Pancreas (tissue), 10 donors: ENCODE data around the gene LRRC47. TPM values are rescaled to one million over a fixed set of nuclear protein-coding genes. Genes with fewer than 3 reads are reported as not detected.

Experiments used
- ATAC-seq, 4 donors: fragments of 200-7000 bp; cut with Tn5 transposase; one replicate each; pipeline versions ENCODE4 v1.8.0 to v1.9.1; 2020; ENCODE audit warnings: mild to moderate bottlenecking in 4 of 4, moderate library complexity in 4 of 4
- DNase-seq, 6 donors: peaks; one replicate each; pipeline ENCODE4 v3.0.0-alpha.2; 2020
- FAIRE-seq: peaks from 2 replicates; lab custom pipeline; 2012; peaks lifted over from hg19 to GRCh38; lab: Jason Lieb, UNC
- H3K27ac ChIP-seq, 4 donors: fragments of 200-600 bp; sonication (generic); 1 replicate in 3 of 4; 2 replicates in 1 of 4; pipeline versions ENCODE4 v1.5.0 to v1.8.0; 2020
- H3K27me3 ChIP-seq, 4 donors: fragments of 200-600 bp; one replicate each; pipeline ENCODE4 v1.8.0; 2021
- H3K36me3 ChIP-seq, 3 donors: fragments of 200-600 bp; sonication (generic) in 1 of 3; one replicate each; pipeline versions ENCODE4 v1.5.0 to v1.8.0; 2020 to 2021
- H3K4me1 ChIP-seq, 3 donors: fragments of 200-600 bp; one replicate each; pipeline ENCODE4 v1.8.0; 2021
- H3K4me3 ChIP-seq, 4 donors: fragments of 200-600 bp; sonication (generic) in 2 of 4; one replicate each; pipeline versions ENCODE4 v1.5.0 to v1.8.0; 2020 to 2021
- H3K9me3 ChIP-seq, 4 donors: fragments of 200-600 bp; one replicate each; pipeline ENCODE4 v1.8.0; 2021
- CTCF ChIP-seq, 4 donors: fragments of 200-600 bp; sonication (generic) in 3 of 4; IDR thresholded peaks; one replicate each; pipeline versions ENCODE4 v1.5.0 to v1.8.0; 2021; ENCODE audit warnings: antibody characterized with exemption in 4 of 4
- WGBS, 2 donors: extraction: QIAGEN DNeasy Blood & Tissue Kit; methylation state at CpG; one replicate each; pipeline ENCODE4 v1.1.7; 2013; 5-methylcytosine and 5-hydroxymethylcytosine counted together
- intact Hi-C, 3 donors: fragments of 100-400 bp; cut with DNase I; formaldehyde crosslinking; loops; one replicate each; pipeline versions ENCODE4 v1.11.1 to v1.14.2; 2022
- polyA plus RNA-seq, 2 donors: library from polyadenylated mRNA; stranded (reverse); fragments of 200-250 nt; gene quantifications; one replicate each; pipeline ENCODE4 v1.2.3, GENCODE V29; 2013
- total RNA-seq, 6 donors: library from RNA; stranded (reverse); fragmentation: NEBNext Ultra II Directional in 4 of 6; extraction: Animal tissue kit (Norgen Biotek cat#: 25700) in 4 of 6; gene quantifications; one replicate each; pipeline versions ENCODE4 v1.2.1 to v1.2.4, GENCODE V29; 2021 to 2023
- donor health status: healthy with polysubstance abuse.
- donor health status: DM: no; HTN: no; CAD: no; lungs with moderate emphysema.
- donor health status: DM: no; HTN: no; CAD: no.
- donor health status: control.
- donor health status: control.
- donor health status: Bipolar disorder and iron deficiency.
- donor health status: DM: yes; HTN: yes; CAD: no.
- donor health status: DM: no; HTN: no; CAD: no.
- donor health status: DM: no; HTN: no; CAD: no.
- donor health status: DM: yes; HTN: yes; CAD: no.

LRRC47 gene
- total and polyA plus RNA-seq, 8 donors = 15.7 to 34.3 (median 25.7) TPM

GRCh38 chr1:3817138-3817740 is 20.9 kb upstream of the LRRC47 start:
- DNase-seq = peak in 1 of 6 donors; percentile 46
- Histone ChIP-seq H3K36me3 (peaks cover 0 to 46% (median 0%) of the 10 kb centered on the region in 3 donors), H3K27ac (no peak overlapping the region), H3K4me3 (no peak overlapping the region), H3K27me3 (no peaks in the 10 kb centered on the region), H3K4me1 (no peaks in the 10 kb centered on the region), H3K9me3 (no peaks in the 10 kb centered on the region)
- FAIRE-seq = no peak
- intact Hi-C loops = no loop called here
- ATAC-seq = no peak
- 95% methylated on average over 17 of the region's 17 CpGs for WGBS, 2 donors
- no peak for TF ChIP-seq CTCF (IDR thresholded peaks at IDR 0.05)

- intact Hi-C loops = no loop called here
- H3K27ac ChIP-seq = no peak overlapping the region
- no peaks in the 10 kb centered on the region for H3K4me1 ChIP-seq
- WGBS, 2 donors = 90 to 91% methylated on average over 38 of the region's 38 CpGs
- ATAC-seq (no peak), DNase-seq (no peak), FAIRE-seq (no peak)
- no peaks in the 10 kb centered on the region for H3K27me3 ChIP-seq
- no peak overlapping the region for H3K4me3 ChIP-seq
- no peak for TF ChIP-seq CTCF (IDR thresholded peaks at IDR 0.05)
- no peaks in the 10 kb centered on the region for H3K9me3 ChIP-seq
- peaks cover 0 to 42% (median 0%) of the 10 kb centered on the region in 3 donors for H3K36me3 ChIP-seq
These were observed 20.2 kb upstream of the LRRC47 start for GRCh38 chr1:3816331-3817137.

GRCh38 chr1:3814771-3815561 is 18.7 kb upstream of the LRRC47 start:
- intact Hi-C loops = no loop called here
- DNase-seq = no peak
- FAIRE-seq = no peak
- Histone ChIP-seq H3K9me3 (no peaks in the 10 kb centered on the region), H3K36me3 (peaks cover 0 to 33% (median 0%) of the 10 kb centered on the region in 3 donors), H3K27ac (no peak overlapping the region), H3K27me3 (no peaks in the 10 kb centered on the region), H3K4me3 (no peak overlapping the region), H3K4me1 (no peaks in the 10 kb centered on the region)
- WGBS, 2 donors = 88 to 93% methylated on average over 42 of the region's 42 CpGs
- no peak for ATAC-seq
- no peak for TF ChIP-seq CTCF (IDR thresholded peaks at IDR 0.05)

GRCh38 chr1:3814065-3814464 is 17.8 kb upstream of the LRRC47 start:
- ATAC-seq (no peak), FAIRE-seq (no peak), DNase-seq (peak in 1 of 6 donors; percentile 16)
- no peak for TF ChIP-seq CTCF (IDR thresholded peaks at IDR 0.05)
- no peak overlapping the region for H3K4me3 ChIP-seq
- intact Hi-C loops = no loop called here
- H3K27ac ChIP-seq = no peak overlapping the region
- H3K27me3 ChIP-seq = no peaks in the 10 kb centered on the region
- 91 to 98% methylated on average over 2 of the region's 2 CpGs for WGBS, 2 donors
- H3K4me1 ChIP-seq = no peaks in the 10 kb centered on the region
- H3K36me3 ChIP-seq = peaks cover 0 to 27% (median 0%) of the 10 kb centered on the region in 3 donors
- no peaks in the 10 kb centered on the region for H3K9me3 ChIP-seq
